ENCODE results near the gene KLK15. TPM values are rescaled to one million over a fixed set of nuclear protein-coding genes. Genes with fewer than 3 reads are reported as not detected.

KLK15 gene
- total and polyA plus RNA-seq, 2 of the 8 experiments (the other 6 are each of a cell fraction or from before 2014, with no cell fraction given) = not detected

- DNase-seq (ENCODE audit: low read depth in 1 of 2, low spot score in 2 of 2) (no peak), FAIRE-seq (no peak)
- H4K8ac ChIP-seq (ENCODE audit: extremely low read depth, insufficient read depth, low read length) = no peak within 1 kb of the TSS; the same call in 1 of the 2 replicates
- no peak within 1 kb of the TSS for H3K4ac ChIP-seq (replicated peaks; ENCODE audit: insufficient read length, low read depth, low read length)
- no peak within 1 kb of the TSS for H2BK15ac ChIP-seq (ENCODE audit: low read length)
- H3K79me1 ChIP-seq (ENCODE audit: low read depth, low read length) = no peaks in the 10 kb centered on the region
- no peaks in the 10 kb centered on the region for H3K79me2 ChIP-seq (ENCODE audit: control insufficient read depth in 1 of 2, insufficient read depth in 2 of 2, low read length in 2 of 2)
- H2AFZ ChIP-seq (ENCODE audit: low read length) = no peak within 1 kb of the TSS
- no peaks in the 10 kb centered on the region; the same call in 1 of the 2 replicates for H3K23me2 ChIP-seq (ENCODE audit: low read depth, low read length)
- no peaks in the 10 kb centered on the region; a peak in 1 of 8 replicates for H3K36me3 ChIP-seq (ENCODE audit: control insufficient read depth in 2 of 4, insufficient read depth in 4 of 4, low read length in 3 of 4)
- no peak within 1 kb of the TSS for H3K23ac ChIP-seq (ENCODE audit: insufficient read length)
- H4K91ac ChIP-seq (replicated peaks; ENCODE audit: insufficient read length, low read length) = no peak within 1 kb of the TSS
- H2BK5ac ChIP-seq (ENCODE audit: low read depth, low read length) = no peak within 1 kb of the TSS
- peaks cover 0 to 5% (median 0%) of the 10 kb centered on the region in 4 experiments; a peak in 1 of 7 replicates for H3K27me3 ChIP-seq (replicated peaks in 1 of 4; ENCODE audit: control insufficient read depth in 3 of 4, extremely low read depth in 1 of 4, insufficient read depth in 3 of 4, low read length in 3 of 4)
- H3K4me2 ChIP-seq (ENCODE audit: insufficient read depth in 1 of 2, low read depth in 2 of 2, low read length in 2 of 2) = no peak within 1 kb of the TSS
- no peak within 1 kb of the TSS for H3K27ac ChIP-seq (ENCODE audit: low read depth, low read length)
- TF ChIP-seq POLR2AphosphoS5 (IDR thresholded peaks at IDR 0.05; ENCODE audit: low read depth, low read length) (no peak), ATF3 (IDR thresholded peaks at IDR 0.05; ENCODE audit: insufficient read depth, low read depth, low read length) (no peak), POU5F1 (IDR thresholded peaks at IDR 0.05; ENCODE audit: low read depth, low read length) (no peak), CHD2 (IDR thresholded peaks at IDR 0.05; ENCODE audit: low read length) (no peak), SIN3A (conservative IDR thresholded peaks at IDR 0.05 in 1 of 2, IDR thresholded peaks at IDR 0.05 in 1 of 2; ENCODE audit: low read depth in 1 of 2, low read length in 2 of 2) (no peak), SP2 (IDR thresholded peaks at IDR 0.05; ENCODE audit: low read length) (no peak), EGR1 (IDR thresholded peaks at IDR 0.05; ENCODE audit: borderline replicate concordance, low read depth, low read length) (no peak), TCF12 (IDR thresholded peaks at IDR 0.05; ENCODE audit: low read depth, low read length) (no peak), USF2 (IDR thresholded peaks at IDR 0.05; ENCODE audit: low read length) (no peak), CEBPB (IDR thresholded peaks at IDR 0.05; ENCODE audit: low read depth, low read length) (no peak), ZNF274 (IDR thresholded peaks at IDR 0.05; ENCODE audit: borderline replicate concordance, extremely low read depth, low read length) (no peak), RBBP5 (IDR thresholded peaks at IDR 0.05; ENCODE audit: borderline replicate concordance, low read depth, low read length) (no peak)
- no peaks in the 10 kb centered on the region for H3K9me3 ChIP-seq (ENCODE audit: insufficient read depth in 2 of 2, low read depth in 1 of 2, low read length in 1 of 2)
- H2BK12ac ChIP-seq (ENCODE audit: low read depth, low read length) = no peak within 1 kb of the TSS
- peak within 1 kb of the TSS; percentile 13 for H3K56ac ChIP-seq (replicated peaks; ENCODE audit: insufficient read length, low read depth, low read length)
- ChIA-PET POLR2A (ENCODE audit: partially characterized antibody) (interaction anchor here (0.7 to 11.1 kb wide), 5 partner anchors 10 to 224 kb away, joined by 3 to 221 read pairs (median 3); no protein-coding TSS in a partner anchor), CTCF (ENCODE audit: partially characterized antibody) (interaction anchor here (0.6 to 1.1 kb wide), 4 partner anchors 64 to 233 kb away, joined by 3 to 4 read pairs (median 3); partner anchors contain the start of gene KLK3)
- no peak within 1 kb of the TSS for H3K18ac ChIP-seq (ENCODE audit: extremely low read depth, low read length)
- H2AK5ac ChIP-seq (ENCODE audit: low read depth, low read length) = no peak within 1 kb of the TSS; the same call in 1 of the 2 replicates
- no peak within 1 kb of the TSS for H3K14ac ChIP-seq (ENCODE audit: insufficient read length)
- 93% methylated on average over 11 of the region's 15 CpGs; no CpG with 5 or more reads in 1 of the 2 experiments for WGBS, 2 experiments (ENCODE audit: extremely low coverage in 1 of 2, insufficient coverage in 1 of 2, insufficient read length in 1 of 2, insufficient replicate concordance in 2 of 2, low coverage in 1 of 2, low lambda C conversion rate in 2 of 2, missing lambda C conversion rate in 1 of 2)
- no peak within 1 kb of the TSS for H3K4me3 ChIP-seq (ENCODE audit: extremely low read depth in 1 of 4, insufficient read depth in 2 of 4, low read depth in 3 of 4, low read length in 4 of 4)
- no peak within 1 kb of the TSS for H4K5ac ChIP-seq (ENCODE audit: insufficient read length, low read depth, low read length)
- peaks cover 7 to 10% of the 10 kb centered on the region in 2 experiments for H4K20me1 ChIP-seq (replicated peaks in 1 of 2; ENCODE audit: control insufficient read depth in 1 of 2, insufficient read depth in 2 of 2, low read length in 2 of 2)
- peaks cover 0 to 14% (median 4%) of the 10 kb centered on the region in 4 experiments; a peak in 5 of 7 replicates for H3K4me1 ChIP-seq (replicated peaks in 1 of 4; ENCODE audit: control insufficient read depth in 3 of 4, insufficient read depth in 4 of 4, low read length in 3 of 4)
- no peak within 1 kb of the TSS for H3K9ac ChIP-seq (replicated peaks in 1 of 4; ENCODE audit: extremely low read depth in 1 of 4, low read depth in 3 of 4, low read length in 3 of 4)
- H2BK120ac ChIP-seq (replicated peaks; ENCODE audit: low read depth, low read length) = no peak within 1 kb of the TSS
- no peak within 1 kb of the TSS for H2BK20ac ChIP-seq (ENCODE audit: low read length)
Measured at GRCh38 chr19:50790396-50790795, 43.0 kb downstream of the KLK15 start, which contains the start of gene ACP4. Gene ACP4, plus strand, starts transcription at chr19:50790415. Its CDS starts 0 bp downstream, at chr19:50790415.

Measured in H1 (cell line).